IPS-NIHi11 (cell line): ENCODE results near the gene ARL10.

Experiments used
- DNase-seq: peaks from one replicate; pipeline ENCODE4 v3.0.0; 2012; ENCODE audit warnings: mixed read lengths, low spot score

ARL10 gene

GRCh38 chr5:176410486-176411180, 45.3 kb downstream of the ARL10 start:
- no peak for DNase-seq

DNA sequence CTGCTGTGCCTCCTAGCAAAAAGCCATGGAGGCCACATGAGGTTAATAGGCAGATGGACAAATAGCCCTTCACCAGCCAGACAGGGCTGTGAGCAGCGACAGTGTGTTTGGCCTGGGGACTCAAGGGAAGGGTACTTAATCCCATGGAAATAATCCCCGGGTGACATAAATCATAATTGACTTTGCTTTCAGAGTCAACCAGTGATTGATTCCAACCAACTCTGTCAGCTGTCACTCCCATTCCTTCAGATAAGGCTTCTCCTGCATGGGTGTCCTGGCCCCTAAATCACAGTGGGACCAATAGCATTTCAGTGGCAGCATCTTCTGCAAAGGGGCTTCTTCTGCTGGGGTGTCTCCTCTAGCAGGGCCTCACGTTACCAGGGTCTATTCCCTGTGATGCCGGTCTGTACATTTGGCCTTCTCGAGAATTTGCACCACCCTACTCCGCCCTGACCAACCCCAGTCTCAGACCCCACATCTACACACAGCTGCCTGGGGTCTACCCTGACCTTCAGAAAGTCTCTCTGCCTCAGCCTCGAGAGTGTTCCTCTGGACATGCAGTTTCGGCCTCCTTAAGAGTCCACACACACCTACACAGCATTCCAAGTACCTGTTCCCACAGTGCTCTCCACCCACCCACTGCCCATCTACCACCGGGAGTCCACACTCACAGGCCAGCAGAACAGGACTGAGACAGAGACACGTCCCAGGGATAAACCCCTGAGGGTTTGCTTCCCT, 47.4 kb downstream of the ARL10 start:
- DNase-seq, result no peak

GRCh38 chr5:176413255-176413565, 47.9 kb downstream of the ARL10 start:
- DNase-seq, result no peak

- DNase-seq, result no peak
Observed at GRCh38 chr5:176413709-176414191, 48.5 kb downstream of the ARL10 start.

GRCh38 chr5:176414704-176415103, 49.4 kb downstream of the ARL10 start:
- no peak for DNase-seq

DNA sequence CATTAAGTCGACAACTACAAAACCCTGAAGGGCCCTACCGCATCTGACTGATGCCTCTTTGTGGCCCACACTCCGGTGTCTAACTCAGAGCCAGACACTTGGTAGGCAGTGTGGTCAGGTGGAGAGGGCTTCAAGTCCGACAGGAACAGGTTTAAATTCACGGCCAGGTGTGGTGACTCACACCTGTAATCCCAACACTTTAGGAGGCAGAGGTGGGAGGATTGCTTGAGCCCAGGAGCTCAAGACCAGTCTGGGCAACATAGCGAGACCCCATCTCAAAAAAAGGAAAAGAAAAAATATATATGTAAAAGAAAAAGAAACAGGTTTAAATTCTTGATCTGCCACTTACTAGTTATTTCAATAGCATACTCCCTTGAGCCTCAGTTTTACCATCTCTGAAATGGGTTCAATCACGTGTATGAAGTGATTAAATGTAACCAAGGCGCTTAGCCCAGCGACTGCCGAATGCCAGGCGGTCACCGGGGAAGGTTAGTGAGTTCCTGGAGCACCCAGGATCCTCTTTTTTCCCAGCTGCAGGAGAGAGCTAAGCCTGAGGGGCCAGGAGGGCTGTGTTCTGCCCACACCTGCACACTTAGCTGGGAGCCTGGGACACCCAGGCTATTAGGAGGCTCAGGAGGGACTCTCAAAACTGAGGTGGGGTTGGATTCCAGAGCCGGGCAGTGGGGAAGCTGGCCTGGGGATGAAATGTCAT, 50.1 kb downstream of the ARL10 start:
- DNase-seq, result no peak

DNA sequence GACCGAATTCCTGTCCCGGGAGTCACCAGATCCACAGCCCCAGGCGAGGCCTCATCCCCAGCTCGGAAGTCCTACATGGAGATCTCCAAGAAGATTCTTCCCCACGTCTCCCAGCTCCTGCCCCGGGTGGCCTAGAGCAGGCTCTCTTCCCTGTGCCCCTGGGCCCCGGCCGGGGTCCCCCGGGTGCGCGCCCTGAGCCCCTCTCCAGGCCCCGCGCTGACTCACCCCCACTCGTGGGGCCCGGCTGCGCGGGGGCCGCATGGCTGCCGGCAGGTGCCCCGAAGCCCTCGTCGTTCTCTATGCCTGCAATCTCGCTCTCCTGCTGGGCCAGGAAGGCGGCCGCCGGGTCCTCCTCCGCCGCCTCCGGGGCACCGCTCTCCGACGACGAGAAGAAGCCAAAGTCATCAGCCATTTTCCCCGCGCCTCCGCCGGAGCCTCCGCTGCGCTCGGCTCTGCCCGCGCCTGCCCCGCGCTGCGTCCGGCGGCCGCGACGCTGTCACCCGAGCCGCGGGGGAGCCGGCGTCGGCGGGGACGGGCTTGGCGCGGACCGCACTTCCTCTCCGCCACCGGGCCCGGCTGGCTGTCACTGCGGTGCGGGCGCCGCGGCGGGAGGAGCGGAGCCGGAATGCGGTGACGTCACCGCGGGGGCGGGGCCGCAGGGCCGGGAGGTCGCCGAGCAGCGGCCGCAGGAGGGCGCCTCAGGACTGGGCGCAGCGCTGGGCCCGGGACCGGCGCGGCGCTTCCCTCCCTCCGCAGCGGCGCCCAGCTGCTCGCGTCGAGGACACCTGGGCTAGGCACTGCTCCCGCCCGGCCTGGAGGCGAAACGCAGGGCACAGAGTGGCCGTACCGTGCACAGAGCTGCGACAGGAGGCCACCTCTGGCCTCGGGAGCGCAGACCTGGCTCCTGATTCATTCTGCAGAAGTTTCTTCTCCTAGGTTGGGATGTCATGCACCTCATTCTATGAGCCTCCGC, 51.0 kb downstream of the ARL10 start, which contains the start of gene CLTB:
CLTB (minus strand) TSS at position 588 of the 973 bp plus-strand sequence; CDS start at position 412, 176 bp downstream.
- peak; percentile 99 for DNase-seq

- DNase-seq, result no peak
Observed at GRCh38 chr5:176416965-176417364, 51.7 kb downstream of the ARL10 start.

GRCh38 chr5:176418251-176418650, 53.0 kb downstream of the ARL10 start:
- DNase-seq, result no peak

- no peak for DNase-seq
Observed at GRCh38 chr5:176420086-176420485, 54.8 kb downstream of the ARL10 start.

DNA sequence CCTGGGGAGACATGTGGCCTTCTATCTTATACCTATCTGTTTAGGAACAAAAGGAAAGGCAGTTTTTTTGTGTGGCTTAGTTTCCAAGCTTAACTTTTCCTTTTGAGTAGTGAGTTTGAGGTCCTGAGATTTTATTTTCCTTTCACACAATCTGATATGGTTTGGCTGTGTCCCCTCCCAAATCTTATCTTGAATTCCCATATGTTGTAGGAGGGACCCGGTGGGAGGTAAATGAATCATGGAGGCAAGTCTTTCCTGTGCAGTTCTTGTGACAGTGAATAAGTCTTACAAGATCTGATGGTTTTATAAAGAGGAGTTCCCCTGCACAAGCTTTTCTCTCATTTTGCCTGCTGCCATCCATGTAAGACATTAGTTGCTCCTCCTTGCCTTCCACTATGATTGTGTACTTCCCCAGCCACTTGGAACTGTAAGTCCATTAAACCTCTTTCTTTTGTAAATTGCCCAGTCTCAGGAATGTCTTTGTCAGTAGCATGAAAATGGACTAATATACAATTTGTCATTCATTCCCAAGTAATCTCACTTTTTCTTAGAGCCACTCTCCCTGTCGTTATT, 55.8 kb downstream of the ARL10 start:
- no peak for DNase-seq

- DNase-seq, result no peak
Observed at GRCh38 chr5:176424181-176424580, 58.9 kb downstream of the ARL10 start.

DNA sequence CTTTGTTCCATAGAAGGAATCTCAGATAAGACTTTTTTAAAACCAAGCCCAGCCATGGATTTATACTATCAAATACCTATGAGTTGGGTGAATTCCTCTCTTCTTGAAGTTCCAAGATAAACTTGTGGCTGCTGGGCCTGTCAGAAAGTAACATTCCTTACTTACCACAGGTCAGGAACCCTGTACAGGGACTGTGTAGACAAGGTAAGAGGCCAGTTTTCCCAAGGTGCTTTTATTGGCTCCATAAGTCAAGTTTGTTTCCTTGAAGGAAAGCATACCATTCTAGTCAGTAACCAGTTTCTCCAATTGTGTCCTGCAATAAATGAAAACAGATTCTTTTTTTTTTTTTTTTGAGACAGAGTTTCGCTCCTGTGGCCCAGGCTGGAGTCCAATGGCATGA, 59.9 kb downstream of the ARL10 start:
- no peak for DNase-seq

- DNase-seq, result no peak
Observed at GRCh38 chr5:176425791-176426190, 60.5 kb downstream of the ARL10 start.

DNA sequence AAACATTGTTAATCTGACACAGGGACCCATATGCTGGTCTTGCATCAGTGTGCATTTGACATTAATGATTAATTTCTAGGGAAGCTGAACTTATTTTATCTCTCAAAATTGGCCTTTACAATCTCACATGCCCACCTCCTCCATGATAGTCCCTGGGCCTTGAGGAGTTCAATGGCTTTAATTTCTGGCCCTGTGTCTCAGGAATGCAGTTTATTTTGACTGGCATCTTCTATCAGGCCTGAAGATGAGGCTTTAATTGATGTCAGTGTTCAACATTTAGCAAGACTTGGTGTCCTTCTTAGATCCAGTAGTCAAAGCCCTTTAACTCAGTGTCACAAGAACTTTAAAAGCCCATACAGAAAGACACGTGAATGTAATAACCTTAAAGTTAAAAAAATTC, 61.6 kb downstream of the ARL10 start:
- no peak for DNase-seq

DNA sequence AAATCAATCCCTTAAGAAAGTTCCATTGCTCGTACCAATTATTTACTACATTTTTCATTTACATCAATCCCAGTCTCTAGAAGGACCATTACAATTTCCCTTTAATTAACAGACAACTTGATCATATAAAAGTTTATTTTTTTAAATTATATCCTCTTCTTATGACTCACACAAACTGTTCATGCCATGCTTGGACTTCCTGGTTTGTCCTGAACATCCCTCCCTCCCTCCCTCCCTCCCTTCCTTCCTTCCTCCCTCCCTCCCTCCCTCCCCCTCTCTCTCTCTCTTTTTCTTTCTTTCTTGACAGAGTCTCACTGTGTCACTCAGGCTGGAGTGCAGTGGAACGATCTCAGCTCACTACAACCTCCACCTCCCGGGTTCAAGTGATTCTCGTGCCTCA, 62.7 kb downstream of the ARL10 start:
- no peak for DNase-seq

- no peak for DNase-seq
Observed at GRCh38 chr5:176429972-176430371, 64.7 kb downstream of the ARL10 start.
